Measurements from ENCODE around the gene MARVELD1. TPM values are rescaled to one million over a fixed set of nuclear protein-coding genes. Genes with fewer than 3 reads are reported as not detected.

MARVELD1 gene
- total and polyA plus RNA-seq, 2 of the 13 experiments (the other 11 are each of a cell fraction or from before 2014, with no cell fraction given) = not detected

DNA sequence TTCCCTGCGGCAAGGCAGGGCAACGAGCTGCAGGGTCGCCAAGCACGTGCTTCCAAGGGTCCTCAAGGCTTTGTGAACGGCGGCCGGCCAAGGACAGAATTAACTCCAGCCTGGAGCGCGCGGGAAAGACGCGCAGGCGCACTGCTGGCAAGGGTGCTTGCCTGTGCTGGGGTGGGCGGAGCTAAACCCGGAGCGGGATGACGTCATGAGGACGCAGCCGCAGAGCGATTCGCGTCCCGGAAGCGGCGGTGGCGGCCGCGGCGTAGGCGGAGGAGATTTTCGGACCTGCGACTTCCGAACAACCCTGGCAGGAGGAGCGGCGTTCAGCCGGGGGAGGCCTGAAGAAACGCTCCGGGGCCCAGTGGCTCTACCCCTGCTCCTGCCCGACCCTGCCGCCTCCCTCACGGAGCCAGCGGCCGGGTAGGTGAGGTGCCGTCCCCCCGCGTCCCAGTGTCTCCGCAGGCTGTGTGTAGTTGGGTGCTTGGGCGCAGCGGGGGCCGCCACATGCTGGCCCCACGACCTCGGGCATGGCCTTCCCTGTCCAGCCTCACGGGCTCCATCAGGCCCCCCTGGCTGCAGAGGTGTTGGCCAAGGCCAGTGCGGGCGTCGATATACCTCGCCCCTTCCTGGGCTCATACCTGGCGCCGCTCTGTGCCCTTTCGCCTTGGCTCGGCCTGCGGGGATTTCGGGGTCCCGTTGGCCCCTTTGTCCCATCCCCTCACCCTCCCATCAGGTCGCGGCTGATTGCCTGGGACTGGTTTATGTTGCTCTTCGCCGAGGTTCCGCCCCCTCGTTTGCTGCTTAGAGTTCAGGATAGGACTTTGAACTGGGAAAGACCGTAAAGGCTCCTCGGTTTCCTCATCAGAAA, 23.6 kb downstream of the MARVELD1 start, which contains the start of gene ZFYVE27 (continued):
- TF ChIP-seq ZNF230 (CRISPR knock-in tag; IDR thresholded peaks at IDR 0.05) = peak; percentile 97
- no peak for TF ChIP-seq NR2F1 (CRISPR knock-in tag; IDR thresholded peaks at IDR 0.05)
- TF ChIP-seq ELF1 (CRISPR knock-in tag; IDR thresholded peaks at IDR 0.05) = peak; percentile 98
- TF ChIP-seq ZMYM2 (CRISPR knock-in tag; IDR thresholded peaks at IDR 0.05) = peak; percentile 85; the same call in 1 of the 2 replicates
- no peak; the same call in 1 of the 2 replicates for TF ChIP-seq ZNF703 (CRISPR knock-in tag; IDR thresholded peaks at IDR 0.05; ENCODE audit: borderline replicate concordance)
- no peak; the same call in 1 of the 2 replicates for TF ChIP-seq ZNF788 (CRISPR knock-in tag; IDR thresholded peaks at IDR 0.05; ENCODE audit: borderline replicate concordance)
- TF ChIP-seq, protein P1, sequence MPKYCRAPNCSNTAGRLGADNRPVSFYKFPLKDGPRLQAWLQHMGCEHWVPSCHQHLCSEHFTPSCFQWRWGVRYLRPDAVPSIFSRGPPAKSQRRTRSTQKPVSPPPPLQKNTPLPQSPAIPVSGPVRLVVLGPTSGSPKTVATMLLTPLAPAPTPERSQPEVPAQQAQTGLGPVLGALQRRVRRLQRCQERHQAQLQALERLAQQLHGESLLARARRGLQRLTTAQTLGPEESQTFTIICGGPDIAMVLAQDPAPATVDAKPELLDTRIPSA (CRISPR knock-in tag; IDR thresholded peaks at IDR 0.05; ENCODE audit: borderline replicate concordance) = peak; percentile 81; the same call in 1 of the 2 replicates
- TF ChIP-seq POLR2AphosphoS2 (IDR thresholded peaks at IDR 0.05; ENCODE audit: low read depth, low read length) = no peak
- TF ChIP-seq, protein P2, sequence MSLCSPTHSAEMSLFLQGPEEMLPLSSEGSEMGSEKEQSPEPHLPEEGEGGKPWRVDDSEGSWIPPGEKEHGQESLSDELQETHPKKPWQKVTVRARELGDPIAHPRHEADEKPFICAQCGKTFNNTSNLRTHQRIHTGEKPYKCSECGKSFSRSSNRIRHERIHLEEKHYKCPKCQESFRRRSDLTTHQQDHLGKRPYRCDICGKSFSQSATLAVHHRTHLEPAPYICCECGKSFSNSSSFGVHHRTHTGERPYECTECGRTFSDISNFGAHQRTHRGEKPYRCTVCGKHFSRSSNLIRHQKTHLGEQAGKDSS (CRISPR knock-in tag; IDR thresholded peaks at IDR 0.05; ENCODE audit: borderline replicate concordance, low read depth) = 0 out of 2 replicates have a peak, but pooled peaks have one; percentile 37
- peak; percentile 85; the same call in 1 of the 2 replicates for TF ChIP-seq ZNF484 (CRISPR knock-in tag; IDR thresholded peaks at IDR 0.05; ENCODE audit: borderline replicate concordance, low read depth)
- peak; percentile 99 for TF ChIP-seq ZSCAN9 (CRISPR knock-in tag; IDR thresholded peaks at IDR 0.05; ENCODE audit: borderline replicate concordance)
- TF ChIP-seq ZNF558 (CRISPR knock-in tag; IDR thresholded peaks at IDR 0.05; ENCODE audit: borderline replicate concordance) = peak; percentile 99
- TF ChIP-seq, protein P3, sequence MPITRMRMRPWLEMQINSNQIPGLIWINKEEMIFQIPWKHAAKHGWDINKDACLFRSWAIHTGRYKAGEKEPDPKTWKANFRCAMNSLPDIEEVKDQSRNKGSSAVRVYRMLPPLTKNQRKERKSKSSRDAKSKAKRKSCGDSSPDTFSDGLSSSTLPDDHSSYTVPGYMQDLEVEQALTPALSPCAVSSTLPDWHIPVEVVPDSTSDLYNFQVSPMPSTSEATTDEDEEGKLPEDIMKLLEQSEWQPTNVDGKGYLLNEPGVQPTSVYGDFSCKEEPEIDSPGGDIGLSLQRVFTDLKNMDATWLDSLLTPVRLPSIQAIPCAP (CRISPR knock-in tag; IDR thresholded peaks at IDR 0.05; ENCODE audit: low read depth) = peak; percentile 93; the same call in 1 of the 2 replicates
- TF ChIP-seq, protein P4, sequence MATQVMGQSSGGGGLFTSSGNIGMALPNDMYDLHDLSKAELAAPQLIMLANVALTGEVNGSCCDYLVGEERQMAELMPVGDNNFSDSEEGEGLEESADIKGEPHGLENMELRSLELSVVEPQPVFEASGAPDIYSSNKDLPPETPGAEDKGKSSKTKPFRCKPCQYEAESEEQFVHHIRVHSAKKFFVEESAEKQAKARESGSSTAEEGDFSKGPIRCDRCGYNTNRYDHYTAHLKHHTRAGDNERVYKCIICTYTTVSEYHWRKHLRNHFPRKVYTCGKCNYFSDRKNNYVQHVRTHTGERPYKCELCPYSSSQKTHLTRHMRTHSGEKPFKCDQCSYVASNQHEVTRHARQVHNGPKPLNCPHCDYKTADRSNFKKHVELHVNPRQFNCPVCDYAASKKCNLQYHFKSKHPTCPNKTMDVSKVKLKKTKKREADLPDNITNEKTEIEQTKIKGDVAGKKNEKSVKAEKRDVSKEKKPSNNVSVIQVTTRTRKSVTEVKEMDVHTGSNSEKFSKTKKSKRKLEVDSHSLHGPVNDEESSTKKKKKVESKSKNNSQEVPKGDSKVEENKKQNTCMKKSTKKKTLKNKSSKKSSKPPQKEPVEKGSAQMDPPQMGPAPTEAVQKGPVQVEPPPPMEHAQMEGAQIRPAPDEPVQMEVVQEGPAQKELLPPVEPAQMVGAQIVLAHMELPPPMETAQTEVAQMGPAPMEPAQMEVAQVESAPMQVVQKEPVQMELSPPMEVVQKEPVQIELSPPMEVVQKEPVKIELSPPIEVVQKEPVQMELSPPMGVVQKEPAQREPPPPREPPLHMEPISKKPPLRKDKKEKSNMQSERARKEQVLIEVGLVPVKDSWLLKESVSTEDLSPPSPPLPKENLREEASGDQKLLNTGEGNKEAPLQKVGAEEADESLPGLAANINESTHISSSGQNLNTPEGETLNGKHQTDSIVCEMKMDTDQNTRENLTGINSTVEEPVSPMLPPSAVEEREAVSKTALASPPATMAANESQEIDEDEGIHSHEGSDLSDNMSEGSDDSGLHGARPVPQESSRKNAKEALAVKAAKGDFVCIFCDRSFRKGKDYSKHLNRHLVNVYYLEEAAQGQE (IDR thresholded peaks at IDR 0.05; ENCODE audit: borderline replicate concordance in 1 of 2, low read depth in 1 of 2, low read length in 2 of 2) = peak in 1 of 2 experiments; percentile 57; a peak in 1 of 4 replicates
- TF ChIP-seq ZFY (CRISPR knock-in tag; IDR thresholded peaks at IDR 0.05) = peak; percentile 90
- TF ChIP-seq ZKSCAN1 (IDR thresholded peaks at IDR 0.05; ENCODE audit: low read length) = no peak
- peak; percentile 74 for TF ChIP-seq JARID2 (CRISPR knock-in tag; IDR thresholded peaks at IDR 0.05; ENCODE audit: insufficient replicate concordance)
- TF ChIP-seq, protein P5, sequence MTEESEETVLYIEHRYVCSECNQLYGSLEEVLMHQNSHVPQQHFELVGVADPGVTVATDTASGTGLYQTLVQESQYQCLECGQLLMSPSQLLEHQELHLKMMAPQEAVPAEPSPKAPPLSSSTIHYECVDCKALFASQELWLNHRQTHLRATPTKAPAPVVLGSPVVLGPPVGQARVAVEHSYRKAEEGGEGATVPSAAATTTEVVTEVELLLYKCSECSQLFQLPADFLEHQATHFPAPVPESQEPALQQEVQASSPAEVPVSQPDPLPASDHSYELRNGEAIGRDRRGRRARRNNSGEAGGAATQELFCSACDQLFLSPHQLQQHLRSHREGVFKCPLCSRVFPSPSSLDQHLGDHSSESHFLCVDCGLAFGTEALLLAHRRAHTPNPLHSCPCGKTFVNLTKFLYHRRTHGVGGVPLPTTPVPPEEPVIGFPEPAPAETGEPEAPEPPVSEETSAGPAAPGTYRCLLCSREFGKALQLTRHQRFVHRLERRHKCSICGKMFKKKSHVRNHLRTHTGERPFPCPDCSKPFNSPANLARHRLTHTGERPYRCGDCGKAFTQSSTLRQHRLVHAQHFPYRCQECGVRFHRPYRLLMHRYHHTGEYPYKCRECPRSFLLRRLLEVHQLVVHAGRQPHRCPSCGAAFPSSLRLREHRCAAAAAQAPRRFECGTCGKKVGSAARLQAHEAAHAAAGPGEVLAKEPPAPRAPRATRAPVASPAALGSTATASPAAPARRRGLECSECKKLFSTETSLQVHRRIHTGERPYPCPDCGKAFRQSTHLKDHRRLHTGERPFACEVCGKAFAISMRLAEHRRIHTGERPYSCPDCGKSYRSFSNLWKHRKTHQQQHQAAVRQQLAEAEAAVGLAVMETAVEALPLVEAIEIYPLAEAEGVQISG (CRISPR knock-in tag; IDR thresholded peaks at IDR 0.05) = peak; percentile 83

All from HepG2 (cell line).